MCF 10A (cell line): ENCODE measurements around the gene IL5RA. TPM values are rescaled to one million over a fixed set of nuclear protein-coding genes. Genes with fewer than 3 reads are reported as not detected.

Experiments used
- BruUV-seq: library from RNA; stranded (reverse); fragments of 400-500 nt; replicated peaks from 2 replicates; lab custom pipeline; 2021; lab: Mats Ljungman, UMichigan
- CTCF ChIA-PET: fragments of 300-600 bp; sonication (Branson Sonifier 250); formaldehyde crosslinking; extraction: SDS; loops from one replicate; lab custom pipeline; 2021; ENCODE audit warnings: antibody characterized with exemption, inconsistent platforms; lab: Yijun Ruan, JAX
- POLR2A ChIA-PET: fragments of 300-600, 350-650 bp; sonication (Branson Sonifier 250); formaldehyde crosslinking; extraction: SDS; loops from one replicate; lab custom pipeline; 2020; ENCODE audit warnings: antibody characterized with exemption, inconsistent platforms; lab: Yijun Ruan, JAX
- DNase-seq: peaks from one replicate; pipeline ENCODE4 v3.0.0-alpha.2; 2018; ENCODE audit not compliant: unreplicated experiment
- H3K27ac Mint-ChIP-seq: one replicate; pipeline ENCODE4 v1.8.0; 2022; ENCODE audit warnings: mild to moderate bottlenecking, low read depth, mixed read lengths; ENCODE audit not compliant: unreplicated experiment
- H3K27me3 Mint-ChIP-seq: one replicate; pipeline ENCODE4 v1.8.0; 2022; ENCODE audit warnings: mixed read lengths; ENCODE audit not compliant: insufficient read depth, unreplicated experiment
- H3K36me3 Mint-ChIP-seq: one replicate; pipeline ENCODE4 v1.8.0; 2022; ENCODE audit warnings: mild to moderate bottlenecking, moderate library complexity, mixed read lengths; ENCODE audit not compliant: insufficient read depth, unreplicated experiment
- H3K4me1 Mint-ChIP-seq: one replicate; pipeline ENCODE4 v1.8.0; 2022; ENCODE audit warnings: mixed read lengths; ENCODE audit not compliant: insufficient read depth, unreplicated experiment
- H3K4me3 Mint-ChIP-seq: one replicate; pipeline ENCODE4 v1.8.0; 2022; ENCODE audit warnings: mild to moderate bottlenecking, moderate library complexity, mixed read lengths; ENCODE audit not compliant: unreplicated experiment
- H3K9me3 Mint-ChIP-seq: one replicate; pipeline ENCODE4 v1.8.0; 2022; ENCODE audit warnings: mixed read lengths; ENCODE audit not compliant: unreplicated experiment
- CTCF ChIP-seq: fragments of 200-600 bp; IDR thresholded peaks from one replicate; pipeline ENCODE4 v1.8.0; 2022; ENCODE audit warnings: antibody characterized with exemption, mild to moderate bottlenecking; ENCODE audit not compliant: unreplicated experiment
- intact Hi-C: fragments of 100-400 bp; cut with micrococcal nuclease; formaldehyde crosslinking; loops from 2 replicates; pipeline ENCODE4 v1.14.1; 2022
- total RNA-seq: library from RNA; stranded (reverse); gene quantifications from 2 replicates; pipeline ENCODE4 v1.2.3, GENCODE V29; 2022

Gene IL5RA
- total RNA-seq, 1 experiment from 2014 or later: not detected

- no peak overlapping the region for H3K4me3 Mint-ChIP-seq
Measured at GRCh38 chr3:3109407-3110298, 521 bp downstream of the IL5RA start.

GRCh38 chr3:3107858-3108257, 2.3 kb downstream of the IL5RA start:
- ChIA-PET CTCF (no interaction called here), POLR2A (interaction anchor here (1.6 kb wide), 1 partner anchor 12 kb away, joined by 3 read pairs; no protein-coding TSS in a partner anchor)
- no peak overlapping the region for H3K27ac Mint-ChIP-seq
- BruUV-seq: no TSS peak
- H3K36me3 Mint-ChIP-seq: no peaks in the 10 kb centered on the region
- intact Hi-C loops: no loop called here
- H3K4me3 Mint-ChIP-seq: no peak overlapping the region
- DNase-seq: no peak
- no peak for TF ChIP-seq CTCF
- H3K9me3 Mint-ChIP-seq: no peaks in the 10 kb centered on the region
- H3K27me3 Mint-ChIP-seq: peaks cover 15% of the 10 kb centered on the region
- no peaks in the 10 kb centered on the region for H3K4me1 Mint-ChIP-seq

More at GRCh38 chr3:3109407-3110298, 521 bp downstream of the IL5RA start:
- DNase-seq: peak; percentile 45
- BruUV-seq: no TSS peak
- Mint-ChIP-seq H3K9me3 (no peaks in the 10 kb centered on the region), H3K4me1 (no peaks in the 10 kb centered on the region), H3K27me3 (peaks cover 13% of the 10 kb centered on the region), H3K36me3 (no peaks in the 10 kb centered on the region), H3K27ac (no peak overlapping the region)
- no peak for TF ChIP-seq CTCF
- intact Hi-C loops: no loop called here
- ChIA-PET POLR2A (interaction anchor here (1.6 kb wide), 1 partner anchor 17 kb away, joined by 3 read pairs; the partner anchor contains the start of gene TRNT1), CTCF (interaction anchor here (0.8 kb wide), 1 partner anchor 42 kb away, joined by 3 read pairs; no protein-coding TSS in a partner anchor)

GRCh38 chr3:3107181-3107580, 3.0 kb downstream of the IL5RA start:
- intact Hi-C loops: no loop called here
- TF ChIP-seq CTCF: no peak
- Mint-ChIP-seq H3K27ac (no peak overlapping the region), H3K36me3 (no peaks in the 10 kb centered on the region), H3K4me3 (no peak overlapping the region), H3K9me3 (no peaks in the 10 kb centered on the region), H3K27me3 (peaks cover 15% of the 10 kb centered on the region), H3K4me1 (no peaks in the 10 kb centered on the region)
- BruUV-seq: no TSS peak
- ChIA-PET CTCF (interaction anchor here (0.6 kb wide), 1 partner anchor 39 kb away, joined by 3 read pairs; no protein-coding TSS in a partner anchor), POLR2A (interaction anchor here (1.1 to 1.6 kb wide), 2 partner anchors 12 to 13 kb away, joined by 3 read pairs; no protein-coding TSS in a partner anchor)
- DNase-seq: no peak

- intact Hi-C loops: no loop called here
- H3K4me1 Mint-ChIP-seq: no peaks in the 10 kb centered on the region
Measured at GRCh38 chr3:3105815-3106214, 4.4 kb downstream of the IL5RA start.

More at GRCh38 chr3:3105815-3106214, 4.4 kb downstream of the IL5RA start:
- POLR2A ChIA-PET: no interaction called here
- Mint-ChIP-seq H3K27ac (no peak overlapping the region), H3K36me3 (no peaks in the 10 kb centered on the region), H3K4me3 (no peak overlapping the region), H3K27me3 (peaks cover 15% of the 10 kb centered on the region), H3K9me3 (no peaks in the 10 kb centered on the region)
- TF ChIP-seq CTCF: no peak
- no TSS peak for BruUV-seq
- CTCF ChIA-PET: no interaction called here
- DNase-seq: no peak
